ENCODE measurements around the gene CHMP4B.

CHMP4B gene, protein sequence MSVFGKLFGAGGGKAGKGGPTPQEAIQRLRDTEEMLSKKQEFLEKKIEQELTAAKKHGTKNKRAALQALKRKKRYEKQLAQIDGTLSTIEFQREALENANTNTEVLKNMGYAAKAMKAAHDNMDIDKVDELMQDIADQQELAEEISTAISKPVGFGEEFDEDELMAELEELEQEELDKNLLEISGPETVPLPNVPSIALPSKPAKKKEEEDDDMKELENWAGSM

GRCh38 chr20:33810885-33811775 is at the start of gene CHMP4B:
TSS of gene CHMP4B (plus strand) at chr20:33811348. CDS start at chr20:33811469, 121 bp downstream.
- DNase-seq = peak; percentile 98

DNA sequence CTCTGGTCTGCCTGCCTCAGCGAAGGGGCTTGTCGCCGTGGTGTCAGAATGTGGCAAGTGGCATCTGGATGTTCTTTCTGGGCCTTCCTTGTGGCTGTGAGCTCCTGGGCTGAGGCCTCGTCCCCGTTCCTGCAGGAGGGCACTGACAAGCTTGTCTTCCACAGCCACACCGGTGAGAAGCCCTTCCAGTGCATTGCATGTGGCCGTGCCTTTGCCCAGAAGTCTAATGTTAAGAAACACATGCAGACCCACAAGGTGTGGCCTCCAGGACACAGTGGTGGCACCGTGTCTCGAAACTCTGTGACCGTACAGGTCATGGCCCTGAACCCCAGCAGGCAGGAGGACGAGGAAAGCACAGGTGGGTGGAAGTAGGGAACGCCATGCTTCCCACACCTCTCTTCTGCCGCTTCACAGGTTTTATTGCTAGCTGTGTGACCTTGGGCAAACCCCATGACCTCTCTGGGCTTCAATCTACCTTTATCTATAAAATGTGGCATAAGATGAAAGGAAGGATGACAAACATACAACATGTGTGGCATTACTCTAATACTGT is 49.4 kb upstream of the CHMP4B start:
- DNase-seq = no peak

DNA sequence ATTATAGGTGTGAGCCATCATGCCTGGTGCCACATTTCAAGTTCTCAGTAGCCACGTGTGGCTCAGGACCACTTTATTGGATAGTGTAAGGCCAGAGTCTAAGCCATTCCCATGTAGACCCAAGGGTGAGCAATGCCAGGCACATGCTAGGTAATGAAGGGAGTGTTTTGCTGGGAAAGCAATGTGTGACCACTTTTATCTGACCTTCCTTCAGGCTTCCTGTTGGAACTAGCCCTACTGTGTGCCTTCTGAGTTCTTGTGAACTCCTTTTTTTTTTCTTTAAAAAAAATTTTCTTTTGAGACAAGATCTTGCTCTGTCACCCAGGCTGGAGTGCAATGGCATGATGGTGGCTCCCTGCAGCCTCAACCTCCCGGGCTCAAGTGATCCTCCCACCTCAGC is 46.0 kb upstream of the CHMP4B start:
- no peak for DNase-seq

DNA sequence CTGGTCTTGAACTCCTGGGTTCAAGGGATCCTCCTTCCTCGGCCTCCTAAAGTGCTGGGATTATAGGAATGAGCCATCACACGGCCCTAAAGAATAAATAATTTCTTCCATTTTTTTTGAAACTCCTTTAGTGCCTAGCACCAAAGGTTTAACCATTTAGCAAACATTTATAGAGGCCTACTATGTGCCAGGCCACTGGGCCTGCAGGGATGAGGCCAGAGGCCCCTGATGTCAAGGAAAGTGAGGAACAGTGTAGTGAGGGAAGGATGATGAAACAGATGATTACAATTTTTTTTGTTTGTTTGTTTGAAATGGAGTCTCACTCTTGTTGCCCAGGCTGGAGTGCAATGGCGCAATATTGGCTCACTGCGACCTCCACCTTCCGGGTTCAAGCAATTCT is 45.6 kb upstream of the CHMP4B start:
- no peak for DNase-seq

DNA sequence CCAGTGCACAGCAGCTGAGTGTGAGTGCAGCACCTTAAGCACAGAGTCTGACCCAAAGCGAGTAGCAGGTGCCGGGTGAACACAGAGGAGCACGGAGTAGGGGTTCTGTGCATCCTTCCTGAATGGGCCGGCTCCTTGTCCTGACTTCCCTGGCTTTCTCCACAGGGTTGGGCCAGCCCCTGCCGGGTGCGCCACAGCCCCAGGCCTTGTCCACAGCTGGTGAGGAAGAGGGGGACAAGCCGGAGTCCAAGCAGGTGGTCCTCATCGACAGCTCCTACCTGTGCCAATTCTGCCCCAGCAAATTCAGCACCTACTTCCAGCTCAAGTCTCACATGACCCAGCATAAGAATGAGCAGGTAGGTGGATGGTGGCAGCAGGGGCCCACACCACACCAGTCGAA is 44.5 kb upstream of the CHMP4B start:
- no peak for DNase-seq

DNA sequence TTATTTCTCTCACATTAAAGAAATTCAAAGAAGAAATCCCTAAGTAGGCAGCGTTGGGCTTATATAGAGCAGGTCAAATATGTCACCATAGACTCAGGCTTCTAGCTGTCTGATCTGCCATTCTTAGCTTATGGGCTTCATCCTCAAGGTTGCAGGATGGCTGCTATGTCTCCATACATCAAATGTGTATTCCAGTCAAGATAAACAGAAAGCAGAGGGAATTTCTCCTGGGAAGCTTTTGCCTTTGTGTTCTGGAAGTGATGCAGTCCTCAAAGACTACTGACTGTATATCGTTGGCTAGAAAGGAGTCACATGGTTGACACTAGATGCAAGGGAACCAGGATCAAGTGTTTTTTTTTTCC is 43.4 kb upstream of the CHMP4B start:
- no peak for DNase-seq

DNA sequence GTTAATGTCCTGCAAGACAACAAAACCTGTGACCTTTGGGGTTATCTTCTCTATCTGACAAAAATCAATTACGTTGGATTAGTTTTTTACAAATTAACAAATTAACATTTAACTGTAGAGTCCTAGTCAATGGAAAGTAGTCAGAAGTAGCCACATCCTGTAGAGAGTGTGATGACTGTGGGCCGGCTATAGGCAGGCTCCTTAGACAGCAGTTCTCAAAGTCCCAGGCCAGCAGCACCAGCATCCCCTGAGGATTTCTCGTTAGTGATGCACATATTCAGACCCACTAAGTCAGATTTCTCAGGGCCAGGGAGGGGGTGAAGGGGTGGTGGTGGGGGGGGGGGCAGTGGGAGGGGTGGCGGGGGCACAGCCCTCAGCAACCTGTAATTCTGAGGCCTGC is 42.1 kb upstream of the CHMP4B start:
- DNase-seq = no peak

DNA sequence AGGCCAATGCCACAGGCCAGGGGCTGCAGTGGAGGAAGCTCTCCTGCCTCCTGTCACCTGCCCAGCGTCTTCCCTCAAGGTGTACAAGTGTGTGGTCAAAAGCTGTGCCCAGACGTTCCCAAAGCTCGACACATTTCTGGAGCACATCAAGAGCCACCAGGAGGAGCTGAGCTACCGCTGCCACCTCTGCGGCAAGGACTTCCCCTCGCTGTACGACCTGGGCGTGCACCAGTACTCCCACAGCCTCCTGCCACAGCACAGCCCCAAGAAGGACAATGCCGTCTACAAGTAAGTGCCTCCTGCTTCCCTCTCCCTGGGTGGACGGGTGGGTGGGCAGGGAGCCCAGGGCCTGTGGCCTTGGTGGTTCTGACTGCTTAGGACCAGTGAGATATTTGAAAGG is 41.1 kb upstream of the CHMP4B start:
- no peak for DNase-seq

DNA sequence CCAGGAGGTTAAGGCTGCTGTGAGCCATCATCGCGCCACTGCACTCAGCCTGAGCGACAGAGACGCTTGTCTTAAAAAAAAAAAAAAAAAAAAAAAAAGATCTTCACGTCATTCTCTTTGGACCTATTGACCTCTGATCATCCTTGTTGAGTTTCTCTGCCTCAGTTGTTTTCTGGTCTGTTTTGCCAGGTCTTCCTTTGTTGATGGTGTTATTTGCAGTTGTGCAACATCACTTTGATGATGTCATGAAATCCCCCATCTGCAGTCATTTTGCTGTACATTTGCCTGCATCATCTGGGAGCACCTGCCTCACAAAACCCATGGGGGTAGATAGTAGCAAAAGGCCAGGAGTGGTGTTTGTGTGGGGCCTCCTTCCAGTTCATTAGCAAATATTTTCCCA is 39.2 kb upstream of the CHMP4B start:
- no peak for DNase-seq

GRCh38 chr20:33772439-33772838 is 38.7 kb upstream of the CHMP4B start:
- DNase-seq = no peak

- no peak for DNase-seq
Measured at GRCh38 chr20:33773412-33774089, 37.6 kb upstream of the CHMP4B start.

- no peak for DNase-seq
Measured at GRCh38 chr20:33777816-33778215, 33.3 kb upstream of the CHMP4B start.

DNA sequence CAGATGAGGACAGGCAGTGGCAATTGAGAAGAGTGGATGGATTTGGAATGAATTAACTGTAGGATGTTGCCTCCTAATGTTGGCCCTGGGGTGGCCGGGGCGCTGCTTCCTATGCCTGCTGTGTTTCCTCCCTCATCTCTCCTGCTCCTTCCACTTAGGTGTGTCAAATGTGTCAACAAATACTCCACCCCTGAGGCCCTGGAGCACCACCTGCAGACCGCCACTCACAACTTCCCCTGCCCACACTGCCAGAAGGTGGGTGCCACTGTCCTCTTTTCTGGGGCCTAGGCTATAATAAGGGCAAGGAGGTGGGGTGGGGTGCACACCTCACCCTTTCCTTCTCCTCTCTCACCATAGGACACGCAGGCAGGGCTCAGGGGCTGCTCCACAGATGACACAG is 30.0 kb upstream of the CHMP4B start:
- no peak for DNase-seq

DNA sequence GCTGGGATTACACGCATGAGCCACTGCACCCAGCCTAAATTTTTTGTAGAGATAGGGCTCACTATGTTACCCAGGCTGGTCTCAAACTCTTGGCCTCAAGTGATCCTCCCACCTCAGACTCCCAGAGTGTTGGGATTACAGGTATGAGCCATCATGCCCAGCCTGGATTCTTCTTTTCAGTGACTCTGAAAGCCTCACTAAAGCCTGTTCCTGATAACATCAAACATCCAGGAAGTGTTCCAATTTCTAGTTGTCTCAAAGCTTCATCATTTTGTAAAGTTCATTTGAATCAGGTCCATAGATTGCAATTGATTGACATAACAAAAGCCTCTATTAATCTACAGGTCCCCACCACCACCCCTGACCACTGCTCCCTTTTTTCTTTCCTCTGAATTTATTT is 29.2 kb upstream of the CHMP4B start:
- DNase-seq = no peak

DNA sequence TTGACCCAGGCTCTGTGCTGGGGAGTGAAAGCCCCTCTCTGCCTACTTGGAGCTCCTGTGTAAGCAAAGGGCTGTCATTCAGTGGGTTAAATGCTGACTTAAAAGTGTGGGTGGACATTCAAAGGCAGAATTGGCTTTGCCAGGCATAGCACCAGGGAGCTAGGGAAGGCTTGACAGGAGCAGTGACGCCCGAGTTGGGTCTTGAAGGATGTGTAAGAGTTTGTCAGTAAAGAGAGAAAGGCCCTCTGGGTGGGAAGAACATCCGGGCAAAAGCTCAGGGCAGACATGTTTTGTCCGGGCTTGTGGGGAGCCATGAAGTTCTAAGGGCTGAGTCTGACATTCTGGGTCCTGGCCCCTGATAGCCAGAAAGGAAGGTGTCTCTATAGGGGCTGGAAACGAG is 27.9 kb upstream of the CHMP4B start:
- no peak for DNase-seq

DNA sequence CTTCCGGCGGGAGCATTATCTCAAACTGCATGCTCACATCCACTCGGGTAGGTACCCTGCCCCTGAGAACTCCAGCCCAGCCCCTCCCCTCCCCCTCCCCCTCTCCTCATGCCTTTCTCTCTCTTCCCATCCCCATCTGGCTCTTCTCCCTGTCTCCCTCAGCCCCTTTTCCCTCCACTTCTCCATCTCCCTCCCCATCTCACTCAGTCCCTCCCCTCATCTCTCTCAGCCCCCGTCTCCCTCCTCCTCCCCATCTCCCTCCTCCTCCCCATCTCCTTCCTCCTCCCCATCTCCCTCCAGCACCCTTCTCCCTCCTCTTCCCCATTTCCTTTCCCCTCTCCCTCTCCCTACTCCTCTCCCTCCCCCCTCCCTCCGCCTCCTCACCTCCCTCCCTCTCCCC is 27.3 kb upstream of the CHMP4B start:
- peak; percentile 10 to 20 for DNase-seq

- DNase-seq = no peak
Measured at GRCh38 chr20:33784225-33784624, 26.9 kb upstream of the CHMP4B start.

DNA sequence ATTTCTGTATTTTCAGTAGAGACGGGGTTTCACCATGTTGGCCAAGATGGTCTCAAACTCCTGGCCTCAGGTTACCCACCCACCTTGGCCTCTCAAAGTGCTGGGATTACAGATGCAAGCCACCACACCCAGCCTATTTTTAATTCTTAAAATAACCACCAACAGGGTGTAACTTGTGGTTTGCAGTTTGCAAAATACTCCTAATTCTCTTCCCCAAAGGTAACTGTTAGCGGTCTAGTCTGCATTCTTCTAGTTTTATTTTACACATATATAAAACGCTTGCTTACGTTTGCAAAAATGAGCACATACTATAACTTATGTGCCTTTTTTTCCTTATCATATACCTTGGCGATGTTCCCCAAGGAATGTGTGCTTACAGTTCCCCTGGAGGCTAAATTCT is 25.6 kb upstream of the CHMP4B start:
- DNase-seq = no peak

DNA sequence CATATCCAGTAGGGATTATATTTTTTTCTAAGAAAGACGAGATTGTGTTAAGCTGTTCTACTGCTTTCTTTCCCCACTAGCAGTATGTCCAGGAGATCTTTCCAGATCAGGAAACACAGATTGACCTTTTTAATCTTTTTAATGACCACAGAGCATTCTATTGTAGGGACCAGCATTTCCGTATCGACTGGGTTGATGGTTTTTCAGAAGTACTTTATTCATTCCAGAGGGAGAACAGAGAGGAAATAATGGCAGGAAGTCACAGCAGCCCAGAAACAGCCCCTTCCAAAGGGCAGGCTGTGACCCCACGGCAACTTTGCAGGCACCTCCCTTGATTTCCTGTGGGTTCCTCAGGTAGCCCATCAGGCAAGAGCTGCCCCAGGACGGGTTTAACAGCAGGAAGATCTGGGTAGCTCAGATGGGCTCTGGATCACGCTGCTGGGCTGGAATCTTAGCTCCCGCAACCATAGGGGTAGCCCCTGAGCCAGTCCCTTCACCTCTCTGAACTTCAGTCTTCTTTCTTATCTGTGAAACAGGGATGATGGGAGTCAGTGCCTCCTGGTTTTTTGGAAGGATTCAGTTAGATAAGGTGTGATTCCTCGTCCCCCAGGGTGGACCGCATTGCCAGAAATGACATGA is 23.8 kb upstream of the CHMP4B start:
- DNase-seq = no peak

DNA sequence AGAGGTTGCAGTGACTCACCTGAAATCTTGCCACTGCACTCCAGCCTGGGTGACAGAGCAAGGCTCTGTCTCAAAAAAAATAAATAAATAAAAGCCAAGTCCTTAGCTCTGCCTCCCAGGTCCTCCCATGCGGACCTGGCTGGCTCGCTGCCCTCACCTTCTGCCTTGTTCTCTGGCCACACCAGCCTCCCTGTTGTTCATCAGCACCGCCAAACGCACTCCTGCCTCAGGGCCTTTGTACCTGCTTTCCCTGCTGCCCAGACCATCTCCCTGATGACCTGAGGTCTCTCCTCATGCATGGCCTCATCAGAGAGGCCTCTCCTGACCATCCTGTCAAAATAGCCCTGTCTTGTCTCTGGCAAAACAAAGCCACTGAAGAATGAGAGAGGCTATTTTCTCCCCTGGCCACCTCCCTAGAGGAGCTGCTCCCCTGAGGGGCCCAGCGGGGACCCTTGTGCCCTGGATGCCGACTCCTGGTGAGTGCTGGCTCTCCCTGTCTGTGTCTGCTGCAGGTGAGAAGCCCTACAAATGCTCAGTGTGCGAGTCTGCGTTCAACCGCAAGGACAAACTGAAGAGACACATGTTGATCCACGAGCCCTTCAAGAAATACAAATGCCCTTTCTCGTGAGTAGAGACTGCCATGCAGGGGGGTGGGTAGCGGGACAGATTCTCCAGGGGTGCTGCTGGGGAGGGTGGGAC is 22.6 kb upstream of the CHMP4B start:
- no peak for DNase-seq

DNA sequence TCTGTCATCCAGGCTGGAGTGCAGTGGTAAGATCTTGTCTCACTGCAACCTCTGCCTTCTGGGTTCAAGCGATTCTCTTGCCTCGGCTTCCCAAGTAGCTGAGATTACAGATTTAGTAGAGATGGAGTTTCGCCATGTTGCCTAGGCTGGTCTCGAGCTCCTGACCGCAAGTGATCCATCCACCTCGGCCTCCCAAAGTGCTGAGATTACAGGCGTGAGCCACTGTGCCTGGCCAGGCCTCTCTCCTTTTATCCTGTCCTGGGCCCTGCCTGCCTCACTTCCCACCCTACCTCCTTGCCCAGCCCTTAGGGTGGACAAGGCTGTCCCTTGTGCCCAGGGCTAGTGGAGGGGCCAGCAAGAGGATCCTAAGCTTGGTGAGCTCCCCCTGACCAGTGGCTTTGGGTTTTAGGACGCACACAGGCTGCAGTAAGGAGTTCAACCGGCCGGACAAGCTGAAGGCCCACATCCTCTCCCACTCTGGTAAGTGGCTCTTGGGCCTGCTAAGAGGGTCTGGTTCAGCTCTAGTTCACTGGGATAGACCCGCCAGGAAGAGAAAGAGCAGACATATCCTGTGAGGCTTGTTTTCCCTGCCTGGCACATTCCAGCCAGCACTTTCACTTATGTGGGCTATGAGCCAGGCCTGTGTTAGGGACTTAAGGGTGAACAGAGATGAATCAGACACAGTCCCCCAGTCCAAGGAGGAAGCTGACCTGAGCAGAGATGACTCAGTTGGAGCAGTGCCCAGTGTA is 21.9 kb upstream of the CHMP4B start:
- DNase-seq = no peak

DNA sequence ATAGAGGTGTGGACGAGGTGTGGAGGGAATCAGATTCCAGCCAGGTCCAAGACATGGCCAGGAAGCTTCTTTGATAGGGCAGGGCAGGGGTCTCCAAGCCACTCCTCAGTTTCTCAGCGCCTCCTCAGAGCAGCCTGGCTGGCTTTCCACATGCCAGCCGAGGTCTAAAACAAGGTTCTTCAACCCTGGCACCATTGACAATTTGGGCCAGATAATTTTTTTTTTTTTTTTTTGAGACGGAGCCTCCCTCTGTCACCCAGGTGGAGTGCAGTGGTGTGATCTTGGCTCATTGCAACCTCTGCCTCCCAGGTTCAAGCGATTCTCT is 21.3 kb upstream of the CHMP4B start:
- DNase-seq = no peak

Measured in NCI-H524 (cell line).